Activated CD8-positive, alpha-beta memory T cell treated with anti-CD3 and anti-CD28 coated beads, Interleukin-2, amount 50 U/mL, for 24 hours (primary cell): Measurements from ENCODE around the gene TGFBR1.

Source experiments
- DNase-seq: peaks from one replicate; pipeline ENCODE4 v3.0.0-alpha.2; 2020; ENCODE audit errors: extremely low read depth

The TGFBR1 gene

DNA sequence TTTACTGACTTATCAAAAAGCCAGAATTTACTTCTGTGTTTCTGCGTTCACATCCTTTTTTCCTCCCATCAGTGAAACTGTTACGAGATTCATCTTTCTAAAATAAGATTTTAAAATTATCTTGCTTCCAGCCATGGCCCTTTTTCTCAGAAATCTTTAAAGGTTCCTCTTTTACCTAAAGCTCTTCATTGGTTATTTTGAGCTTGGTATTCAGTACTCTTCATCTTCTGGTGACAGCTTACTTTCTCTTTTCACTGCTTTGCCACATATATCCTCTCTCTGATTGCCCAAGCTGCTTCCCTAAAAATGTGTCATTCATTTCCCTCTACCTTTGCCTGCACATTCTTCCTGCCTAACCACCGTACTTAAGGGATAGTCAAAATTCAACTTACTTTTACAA, 32.3 kb downstream of the TGFBR1 start:
- no peak for DNase-seq

DNA sequence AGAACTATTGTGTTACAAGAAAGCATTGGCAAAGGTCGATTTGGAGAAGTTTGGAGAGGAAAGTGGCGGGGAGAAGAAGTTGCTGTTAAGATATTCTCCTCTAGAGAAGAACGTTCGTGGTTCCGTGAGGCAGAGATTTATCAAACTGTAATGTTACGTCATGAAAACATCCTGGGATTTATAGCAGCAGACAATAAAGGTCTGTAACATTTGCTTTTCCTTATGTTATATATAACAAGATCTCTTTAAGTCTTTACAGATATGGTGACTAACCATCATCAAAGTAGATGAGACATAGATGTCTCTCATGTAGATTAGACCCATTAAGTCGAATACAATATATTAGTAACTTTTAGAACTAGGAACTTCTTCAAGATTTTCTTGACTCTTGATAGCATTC, 33.0 kb downstream of the TGFBR1 start:
- no peak for DNase-seq

DNA sequence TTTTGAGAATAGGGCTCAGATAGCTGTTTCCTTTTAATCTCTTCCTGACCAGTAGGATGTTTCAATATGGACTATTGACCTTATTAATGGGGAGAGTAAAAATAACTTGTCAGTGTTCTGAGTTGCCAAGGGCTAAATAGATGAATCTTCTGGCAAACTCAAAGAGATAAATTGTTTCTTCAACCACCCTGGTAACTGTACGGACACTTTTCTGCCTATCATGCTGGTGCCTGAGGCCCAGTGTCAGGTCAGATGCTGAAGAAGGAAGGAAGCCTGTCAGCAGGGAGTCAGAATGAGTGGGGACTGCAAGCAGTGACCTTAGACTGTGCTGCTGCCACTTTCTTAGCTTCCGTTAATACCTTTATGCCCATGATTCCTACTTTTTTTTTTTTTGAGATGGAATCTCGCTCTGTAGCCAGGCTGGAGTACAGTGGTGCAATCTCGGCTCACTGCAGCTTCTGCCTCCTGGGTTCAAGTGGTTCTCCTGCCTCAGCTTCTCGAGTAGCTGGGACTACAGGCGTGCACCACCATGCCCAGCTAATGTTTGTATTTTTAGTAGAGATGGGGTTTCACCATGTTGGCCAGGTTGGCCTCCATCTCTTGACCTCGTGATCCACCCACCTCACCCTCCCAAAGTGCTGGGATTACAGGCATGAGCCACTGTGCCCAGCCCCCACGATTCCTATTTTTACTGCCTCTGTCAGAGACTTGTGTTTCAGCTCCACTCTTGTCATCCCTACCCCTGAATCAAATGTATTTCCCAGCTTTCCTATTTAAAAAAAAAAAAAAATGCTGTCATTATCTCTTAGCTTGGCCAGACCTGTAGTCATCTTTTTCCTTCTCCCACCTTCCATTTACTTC, 33.7 kb downstream of the TGFBR1 start:
- DNase-seq = no peak

DNA sequence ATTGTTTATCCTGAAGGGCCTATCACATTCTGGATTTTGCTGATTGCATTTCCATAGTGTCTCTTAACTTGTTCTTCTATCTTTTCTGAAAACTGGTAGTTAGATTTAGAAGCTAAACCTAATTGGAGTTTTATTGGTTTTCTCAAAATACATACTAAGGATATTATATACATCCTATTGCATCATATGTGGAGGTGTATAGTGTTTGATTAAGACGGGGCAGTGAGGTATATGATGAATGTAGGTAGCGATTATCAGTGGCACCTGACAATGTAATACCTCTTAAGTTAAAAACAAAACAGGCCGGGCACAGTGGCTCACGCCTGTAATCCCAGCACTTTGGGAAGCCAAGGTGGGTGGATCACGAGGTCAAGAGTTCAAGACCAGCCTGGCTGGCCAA, 35.0 kb downstream of the TGFBR1 start:
- DNase-seq = no peak

DNA sequence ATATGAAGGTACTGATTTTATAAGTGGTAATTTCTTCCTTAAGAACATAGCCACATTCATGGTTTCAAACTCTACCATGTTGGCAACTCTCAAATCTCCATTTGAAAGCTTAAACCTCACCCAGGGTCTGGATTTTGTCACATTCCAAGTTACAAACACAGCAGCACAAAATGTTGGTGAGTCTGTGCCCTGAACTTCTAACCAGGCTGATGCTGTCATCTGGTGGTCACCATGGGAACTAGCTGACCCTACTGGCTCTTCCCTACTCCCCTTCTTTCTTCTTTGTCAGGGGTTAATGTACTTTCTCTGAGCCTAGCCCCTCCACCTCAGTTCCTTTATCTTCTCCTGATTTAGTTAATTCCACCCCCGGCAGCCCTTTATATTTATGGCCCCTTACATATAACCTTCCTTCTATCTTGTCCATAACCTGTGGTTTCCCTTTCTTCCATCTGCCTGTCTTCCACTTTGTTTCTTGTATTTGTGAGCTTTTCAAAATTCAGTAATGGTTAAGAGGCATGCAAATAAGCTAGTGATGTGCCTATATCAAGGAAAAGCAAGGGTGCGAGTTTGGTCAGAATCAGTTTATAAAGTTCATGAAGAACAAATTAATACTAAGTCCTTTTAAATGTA, 35.9 kb downstream of the TGFBR1 start:
- no peak for DNase-seq

DNA sequence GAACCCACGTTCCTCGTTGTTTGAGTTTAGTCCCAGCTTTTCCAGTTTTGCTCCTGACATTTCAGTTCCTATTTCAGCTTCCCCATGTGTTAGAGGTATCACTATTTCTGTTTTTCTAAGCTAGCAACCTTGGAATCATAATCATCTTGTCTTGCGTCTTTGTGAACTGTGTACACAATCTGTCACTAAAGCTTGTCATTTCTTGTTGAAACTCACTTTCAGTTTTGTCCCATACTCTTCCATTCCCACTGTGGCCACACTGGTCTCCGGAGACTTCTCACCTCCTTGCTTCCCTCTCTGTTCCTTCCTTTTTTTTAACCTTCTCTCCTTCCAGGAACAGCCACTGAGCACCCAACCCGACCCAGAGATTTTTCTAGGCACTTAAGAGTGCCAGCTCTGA, 36.9 kb downstream of the TGFBR1 start:
- DNase-seq = no peak

DNA sequence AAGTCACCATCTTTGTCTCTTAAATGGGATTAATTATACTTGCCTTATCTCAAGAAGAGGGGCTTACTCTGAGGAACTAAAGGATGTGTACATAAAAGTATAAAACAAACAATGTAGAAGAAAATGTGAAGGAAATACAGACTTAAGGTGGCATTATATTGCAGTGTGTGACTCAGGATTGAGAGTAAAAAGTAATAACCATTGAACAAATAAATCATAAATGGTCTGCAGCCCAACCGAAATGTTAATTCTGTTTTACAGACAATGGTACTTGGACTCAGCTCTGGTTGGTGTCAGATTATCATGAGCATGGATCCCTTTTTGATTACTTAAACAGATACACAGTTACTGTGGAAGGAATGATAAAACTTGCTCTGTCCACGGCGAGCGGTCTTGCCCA, 37.4 kb downstream of the TGFBR1 start:
- no peak for DNase-seq

DNA sequence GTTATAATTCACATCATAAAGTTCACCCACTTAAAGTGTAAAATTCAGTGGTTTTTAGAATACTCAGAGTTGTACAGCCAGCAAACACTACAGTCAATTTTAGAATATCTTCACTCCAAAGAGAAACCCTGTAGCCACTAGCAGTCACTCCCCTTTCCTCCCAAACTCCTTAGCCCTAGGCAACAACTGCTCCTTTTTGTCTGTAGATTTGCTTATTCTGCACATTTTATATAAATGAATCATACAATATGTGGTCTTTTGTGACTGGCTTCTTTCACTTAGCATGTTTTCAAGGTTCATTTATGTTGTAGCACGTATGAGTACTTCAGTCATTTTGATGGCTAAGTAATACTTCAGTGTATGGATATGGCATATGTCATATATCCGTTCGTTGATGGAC, 38.7 kb downstream of the TGFBR1 start:
- DNase-seq = no peak

DNA sequence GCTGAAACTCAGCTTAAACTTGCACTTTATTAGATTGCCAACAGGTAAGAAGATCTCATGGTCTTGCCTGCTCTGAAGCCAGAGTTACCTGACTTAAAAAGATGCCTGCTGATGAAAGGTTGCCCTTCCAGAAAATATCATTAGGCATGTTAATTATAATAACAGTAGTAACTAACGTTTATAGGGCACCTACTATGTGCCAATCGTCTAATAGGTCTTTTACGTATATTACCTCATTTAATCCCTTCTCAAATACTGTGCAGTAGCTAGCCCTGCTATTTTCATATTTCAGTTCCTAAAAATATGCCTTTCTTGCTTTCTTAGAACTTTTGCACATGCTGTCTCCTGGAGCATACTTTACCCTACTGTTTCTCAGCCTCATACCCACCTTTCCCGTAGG, 40.1 kb downstream of the TGFBR1 start:
- DNase-seq = no peak

DNA sequence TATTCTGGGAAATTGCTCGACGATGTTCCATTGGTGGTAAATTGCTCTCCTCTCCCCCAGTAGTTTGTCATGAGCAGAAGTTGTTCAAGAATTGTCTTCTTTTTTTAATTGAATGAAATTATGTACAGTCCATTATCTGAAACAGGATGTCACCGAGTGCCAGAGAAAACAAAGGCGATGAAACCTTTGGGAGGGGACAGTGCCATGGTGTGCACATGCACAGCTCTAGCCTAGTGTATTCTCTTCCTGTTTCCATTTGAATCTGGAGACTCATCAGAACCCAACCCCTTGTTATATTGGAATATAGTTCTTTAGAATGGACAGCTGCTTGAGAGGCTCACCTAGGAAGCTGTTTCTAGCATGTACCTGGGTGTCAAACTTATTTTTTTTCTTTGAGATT, 41.7 kb downstream of the TGFBR1 start:
- no peak for DNase-seq

DNA sequence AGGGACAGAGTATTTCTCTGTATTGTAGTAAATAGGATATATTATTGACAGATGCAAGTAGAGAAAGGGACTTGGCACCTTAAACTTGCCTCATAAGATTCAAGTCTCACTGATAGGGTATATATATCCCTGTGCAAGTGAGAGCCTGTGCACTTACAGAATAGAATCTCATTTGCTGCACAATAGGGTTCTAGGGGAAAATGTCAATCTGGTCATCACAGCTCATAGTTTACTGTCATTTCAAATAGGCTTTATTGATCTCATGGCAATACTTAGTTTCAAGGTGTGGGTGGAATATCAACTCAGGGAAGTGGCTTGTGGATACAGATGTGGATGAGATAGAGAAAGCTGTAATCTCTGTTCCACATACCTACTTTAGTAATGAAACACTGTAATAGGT, 42.3 kb downstream of the TGFBR1 start:
- DNase-seq = no peak

DNA sequence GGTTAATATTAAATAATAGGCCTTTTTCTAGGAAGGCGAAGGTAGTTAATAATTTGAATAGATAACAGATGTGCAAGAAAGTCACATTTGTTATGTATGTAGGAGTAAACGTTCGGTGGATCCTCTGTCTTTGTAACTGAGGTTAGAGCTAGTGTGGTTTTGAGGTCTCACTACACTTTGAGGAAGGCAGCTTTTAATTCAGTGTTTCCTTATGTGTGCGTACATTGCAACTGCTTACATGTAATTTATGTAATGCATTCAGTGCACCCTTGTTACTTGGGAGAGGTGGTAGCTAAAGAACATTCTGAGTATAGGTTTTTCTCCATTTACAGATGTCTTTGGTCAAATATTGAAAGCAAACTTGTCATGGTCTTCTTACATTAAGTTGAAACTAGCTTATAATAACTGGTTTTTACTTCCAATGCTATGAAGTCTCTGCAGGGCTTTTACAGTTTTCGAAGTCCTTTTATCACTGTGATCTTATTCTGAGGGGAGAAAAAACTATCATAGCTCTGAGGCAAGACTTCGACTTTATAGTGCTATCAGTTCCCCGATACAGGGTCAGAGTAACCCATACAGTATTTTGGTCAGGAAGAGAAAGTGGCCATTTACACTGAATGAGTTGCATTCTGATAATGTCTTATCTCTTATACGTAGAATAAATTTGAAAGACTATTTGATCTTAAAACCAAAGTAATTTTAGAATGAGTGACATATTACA, 45.7 kb downstream of the TGFBR1 start:
- no peak for DNase-seq

DNA sequence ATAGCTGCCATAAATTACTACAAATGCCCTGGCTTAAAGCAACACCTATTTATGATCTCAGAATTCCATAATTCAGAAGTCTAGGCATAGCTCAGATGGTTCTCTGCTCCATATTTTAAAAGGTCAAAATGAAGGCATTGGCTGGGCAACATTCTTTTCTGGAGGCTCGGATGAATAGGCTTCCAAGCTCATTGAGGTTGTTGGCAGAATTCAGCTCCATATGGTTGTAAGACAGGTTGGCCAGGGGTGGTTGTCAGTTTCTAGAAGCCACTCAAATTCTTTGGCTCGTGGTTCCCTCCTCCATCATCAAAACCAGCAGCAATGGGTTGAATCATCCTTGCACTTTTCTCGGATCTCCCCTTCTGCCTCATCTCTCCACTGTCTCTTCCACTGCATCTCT, 49.4 kb downstream of the TGFBR1 start:
- DNase-seq = no peak

DNA sequence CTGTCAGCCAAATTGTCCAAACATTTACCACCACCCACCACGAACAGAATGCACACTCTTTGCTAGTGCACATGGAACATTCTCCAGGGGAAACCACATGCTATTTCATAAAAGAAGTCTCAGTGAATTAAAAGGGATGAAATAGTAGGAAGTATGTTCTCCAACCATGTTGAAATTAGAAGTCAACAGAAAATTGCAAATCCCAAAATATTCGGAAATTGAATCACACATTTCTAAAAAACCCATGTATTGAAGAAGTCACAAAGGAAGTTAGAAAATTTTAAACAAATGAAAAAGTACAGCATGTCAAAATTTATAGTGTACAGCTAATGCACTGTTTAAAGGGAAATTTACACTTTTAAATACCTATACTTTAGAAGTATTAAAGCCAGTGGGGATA, 50.8 kb downstream of the TGFBR1 start:
- DNase-seq = no peak

DNA sequence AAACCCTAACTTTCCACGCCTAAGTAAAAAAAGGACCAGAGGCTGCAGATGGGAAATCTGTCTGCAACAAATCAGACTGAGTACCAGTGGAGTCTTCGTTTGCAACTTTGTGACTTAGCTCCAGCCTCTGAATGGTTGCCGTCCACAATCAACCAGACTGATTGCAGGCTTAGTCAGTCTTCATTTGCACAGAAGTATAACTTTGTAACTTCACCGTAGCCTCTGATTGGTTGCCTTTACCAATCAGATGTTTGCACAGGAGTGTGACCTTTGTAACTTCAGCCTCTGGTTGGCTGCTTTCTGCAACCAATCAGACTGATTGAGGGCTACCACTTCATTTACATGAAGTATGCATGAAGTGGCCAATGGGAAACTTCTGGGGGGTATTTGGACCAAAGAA, 53.7 kb downstream of the TGFBR1 start:
- DNase-seq = no peak

DNA sequence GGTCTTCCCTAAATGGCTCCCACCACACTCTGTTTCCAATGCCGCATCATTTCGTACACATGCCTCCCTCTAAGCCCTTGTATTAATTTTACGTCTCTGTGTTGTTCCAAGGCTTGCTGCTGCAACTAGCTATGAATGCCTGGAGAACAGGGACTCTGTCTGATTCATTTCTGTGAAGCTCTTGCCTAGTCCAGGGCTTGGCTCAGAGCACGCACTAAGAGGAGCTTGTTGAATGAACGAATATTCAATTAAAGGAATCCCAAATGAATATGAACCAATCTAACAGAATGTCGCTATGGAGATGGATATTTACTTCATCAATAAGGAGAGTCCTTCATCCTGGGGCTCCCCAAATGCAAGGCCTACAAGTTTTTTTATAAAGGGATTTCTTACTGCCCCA, 55.3 kb downstream of the TGFBR1 start:
- no peak for DNase-seq

DNA sequence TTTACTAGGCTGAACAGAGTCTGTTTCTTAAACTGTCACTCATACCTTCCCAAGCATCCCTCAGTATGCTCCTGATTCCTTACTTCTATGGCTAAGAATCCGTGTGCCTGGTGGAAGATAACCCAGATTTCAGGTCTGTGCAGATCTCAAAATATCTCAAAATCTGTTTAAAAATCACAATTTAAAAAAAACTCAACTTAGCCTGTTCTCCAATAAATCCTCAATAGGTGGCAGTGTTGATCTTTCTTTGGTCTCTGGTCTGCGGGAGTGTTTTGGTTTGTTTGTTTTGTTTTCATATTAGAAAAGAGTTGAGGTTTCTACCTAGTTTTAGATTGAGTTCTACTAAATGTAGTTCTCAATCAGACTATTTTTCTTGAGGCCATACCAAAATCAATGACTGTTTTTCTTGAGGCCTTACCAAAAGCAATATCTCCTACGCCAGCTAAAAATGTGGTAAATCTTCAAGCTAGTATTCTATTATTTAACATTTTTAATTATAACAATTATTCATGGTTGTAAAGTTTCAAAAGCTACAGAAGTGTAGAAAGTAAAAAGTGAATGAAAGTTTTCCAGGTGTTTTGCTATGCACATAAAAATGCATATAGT, 57.9 kb downstream of the TGFBR1 start:
- no peak for DNase-seq

DNA sequence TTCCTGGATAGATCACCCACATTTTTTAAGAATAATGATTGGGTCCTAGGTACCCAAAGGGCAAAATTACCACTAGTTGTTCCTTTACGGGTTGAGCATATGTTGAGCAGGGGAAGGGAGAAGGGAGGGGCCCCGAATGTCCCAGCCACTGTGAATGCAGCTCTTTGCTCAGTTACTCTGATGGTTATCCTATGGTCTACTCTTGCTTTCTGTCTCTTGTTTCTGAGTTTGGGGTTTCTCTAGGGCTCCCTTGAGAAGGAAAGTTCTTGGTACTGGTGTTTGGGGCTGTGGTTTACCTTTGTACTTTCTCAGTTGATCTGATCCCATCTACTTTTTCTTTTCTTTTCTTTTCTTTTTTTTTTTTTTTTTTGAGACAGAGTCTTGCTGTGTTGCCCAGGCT, 61.2 kb downstream of the TGFBR1 start:
- no peak for DNase-seq

DNA sequence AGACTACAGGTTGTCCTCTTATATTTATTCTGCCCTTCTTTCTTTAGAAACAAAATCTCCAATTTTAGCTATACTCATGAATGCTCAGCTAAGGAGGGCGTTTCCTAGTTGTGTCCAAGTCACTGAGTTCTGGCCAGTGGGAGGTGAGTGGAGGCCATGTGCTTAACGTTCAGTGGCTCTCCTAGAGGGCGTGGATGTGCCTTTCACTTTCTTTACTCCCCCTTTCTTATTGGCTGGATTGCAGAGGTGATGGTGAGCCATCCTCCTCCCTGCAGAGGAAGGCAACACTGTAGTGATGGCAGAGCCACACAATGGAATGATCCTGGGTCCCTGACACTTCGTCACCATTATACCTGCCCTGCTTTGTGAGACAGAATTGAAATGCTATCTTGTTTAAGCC, 62.2 kb downstream of the TGFBR1 start:
- no peak for DNase-seq

DNA sequence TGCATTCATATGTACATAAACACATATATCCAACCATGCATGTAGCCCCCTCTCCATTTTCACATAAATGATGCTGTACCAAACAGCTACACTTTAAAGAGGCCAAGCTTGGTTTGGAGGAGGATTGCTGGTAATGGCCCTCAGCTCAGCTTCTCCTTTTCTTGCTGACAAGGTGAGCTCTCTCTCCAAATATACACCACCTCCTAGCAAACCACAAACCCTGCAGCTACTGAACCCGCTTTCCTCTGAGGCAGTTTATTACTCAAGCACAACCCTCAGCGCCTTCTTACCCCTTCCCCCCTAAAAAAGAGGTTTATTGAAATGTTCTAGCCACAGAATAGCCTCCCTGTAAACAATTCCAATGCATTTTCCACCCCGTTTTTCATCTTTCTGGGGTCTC, 62.8 kb downstream of the TGFBR1 start:
- DNase-seq = no peak

DNA sequence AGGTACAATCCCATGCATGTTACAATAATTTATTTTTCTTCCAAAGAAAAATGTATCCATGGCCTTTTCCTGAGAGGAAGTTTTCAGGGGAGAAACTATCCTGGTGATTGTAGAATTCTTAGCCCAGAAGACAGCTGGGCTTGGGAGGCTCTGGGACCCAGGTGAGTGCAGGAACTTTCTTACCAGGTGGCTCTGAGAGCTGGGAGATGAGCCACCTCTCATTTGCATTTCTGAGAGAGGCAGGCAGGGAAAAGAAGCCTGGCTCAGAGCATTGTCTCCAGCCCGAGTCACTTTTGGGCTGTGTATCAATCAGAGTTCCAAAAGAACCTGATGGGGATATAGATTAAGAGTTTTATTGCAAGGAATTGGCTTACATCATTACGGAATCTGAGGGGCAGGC, 64.2 kb downstream of the TGFBR1 start:
- DNase-seq = no peak

DNA sequence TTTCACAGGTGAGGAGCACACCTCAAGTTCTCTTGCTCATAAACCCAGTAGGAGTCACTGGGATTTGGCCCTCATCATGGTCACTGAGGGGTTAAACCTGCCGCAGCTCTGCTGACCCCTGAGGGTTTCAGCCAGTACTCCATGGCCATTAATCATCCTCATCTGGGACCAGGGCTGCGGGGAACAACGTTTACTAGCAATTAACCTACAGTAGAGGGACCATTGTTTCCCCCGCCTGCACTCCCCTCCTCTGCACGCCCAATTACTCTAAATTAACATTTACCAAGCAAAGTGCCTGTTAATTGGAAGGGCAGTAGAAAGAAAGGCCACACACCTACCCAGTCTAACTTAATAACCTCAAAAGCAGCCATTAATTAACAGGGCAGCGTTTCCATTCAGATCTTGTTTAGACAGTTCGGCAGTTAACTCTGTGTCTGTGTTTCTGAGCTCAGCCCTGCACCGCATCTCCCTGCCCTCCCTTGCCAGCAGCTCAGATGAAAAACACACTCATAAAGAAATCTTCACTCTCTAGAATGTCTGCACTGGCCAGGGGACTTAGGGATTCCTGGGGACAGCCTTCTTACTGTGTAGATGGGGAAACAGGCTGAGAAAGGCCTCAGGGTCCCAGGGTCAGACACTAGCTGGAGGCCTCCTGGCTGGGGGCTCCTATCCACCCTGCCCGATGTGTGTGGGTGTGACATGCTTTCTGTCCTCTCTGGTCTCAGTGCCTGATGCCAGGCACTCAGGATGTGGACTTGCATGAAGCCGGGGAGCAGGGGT, 65.3 kb downstream of the TGFBR1 start:
- DNase-seq = no peak
